NCI-H1417 (cell line): Measurements from ENCODE around the gene UNC5C.
"Not testable (repeated sequence)": the region's sequence is repeated elsewhere in the genome, so short reads cannot be mapped to it uniquely, and the experiment has no call there.

Experiments
- DNase-seq, 3 experiments: peaks; one replicate each; lab custom pipeline; 2025; lab: John Stamatoyannopoulos, UW

The UNC5C gene

DNA sequence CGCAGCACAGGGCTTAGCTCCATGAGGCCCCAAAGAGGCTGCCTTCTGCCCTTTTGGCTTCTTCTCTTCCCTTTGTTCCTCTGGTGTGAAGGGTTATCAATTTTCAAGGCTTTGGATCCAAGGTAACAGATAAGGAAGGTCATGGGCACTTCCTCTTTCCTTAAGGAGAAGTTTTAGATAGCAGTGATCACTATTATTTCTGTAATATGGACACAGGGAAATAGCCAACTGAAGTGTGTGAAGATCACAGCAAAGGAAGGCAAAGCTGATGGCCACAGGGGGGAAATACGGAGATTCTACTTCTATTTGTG is 366.8 kb downstream of the UNC5C start:
- no peak for DNase-seq

DNA sequence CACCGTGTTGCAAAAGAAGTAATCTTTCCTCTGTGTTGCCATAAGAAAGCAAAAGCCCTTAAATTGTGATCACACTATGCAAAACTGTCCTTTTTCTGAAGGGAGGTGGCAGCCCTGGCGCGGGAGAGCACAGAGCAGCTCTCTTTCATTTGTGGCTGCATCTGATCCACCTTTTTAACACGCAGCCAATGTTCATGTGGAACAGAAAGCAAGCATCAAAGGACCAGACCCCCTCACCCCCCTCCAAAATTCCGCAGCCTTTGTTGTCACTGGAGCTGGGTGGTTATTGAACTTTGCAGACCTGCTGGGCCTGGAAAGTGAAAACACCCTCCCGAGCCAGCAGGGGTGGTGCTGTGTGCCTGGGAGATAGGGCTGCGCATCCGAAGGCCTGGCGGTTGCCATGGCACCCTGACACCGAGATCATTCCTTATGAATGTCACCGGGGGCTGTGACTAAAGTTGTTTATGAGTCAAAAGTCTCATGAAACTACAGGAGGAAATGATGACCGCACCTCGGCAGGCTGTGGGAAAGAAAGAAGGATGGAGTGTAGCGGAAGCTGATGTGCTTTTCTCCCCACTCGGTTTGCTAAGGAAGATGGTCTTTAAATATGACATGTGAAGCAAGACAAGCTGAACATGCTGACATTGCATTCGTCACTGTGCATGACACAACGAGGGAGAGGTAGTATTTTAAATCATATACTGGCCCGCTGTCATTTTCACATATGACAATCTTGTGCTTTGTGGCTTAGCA is 367.4 kb downstream of the UNC5C start:
- peak in 1 of 3 experiments; percentile 17 for DNase-seq

- no peak for DNase-seq
These were observed 368.1 kb downstream of the UNC5C start for GRCh38 chr4:95180531-95181242.

DNA sequence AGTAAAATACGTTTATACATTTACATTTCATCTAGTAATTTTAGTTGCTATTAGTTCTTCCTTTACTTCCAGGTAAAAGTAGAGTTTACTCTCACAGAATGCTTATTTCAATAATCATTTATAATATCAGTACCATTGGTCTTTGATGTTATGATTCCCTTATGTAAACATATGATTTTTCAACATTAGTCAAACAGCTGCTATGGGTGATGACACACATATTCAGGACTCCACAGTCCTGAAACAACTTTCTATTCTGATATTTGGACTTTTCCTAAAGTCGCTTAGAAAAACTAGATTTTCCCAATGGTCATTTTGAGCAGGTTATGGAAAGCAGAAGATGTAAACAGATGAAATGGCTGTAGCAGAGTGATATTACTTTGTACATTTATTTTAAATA is 369.8 kb downstream of the UNC5C start:
- DNase-seq, result no peak

GRCh38 chr4:95171377-95171776 is 377.4 kb downstream of the UNC5C start:
- not testable (repeated sequence) for DNase-seq

- no peak for DNase-seq
These were observed 378.6 kb downstream of the UNC5C start for GRCh38 chr4:95170176-95170575.

GRCh38 chr4:95167805-95168204 is 381.0 kb downstream of the UNC5C start:
- DNase-seq, result peak in 1 of 3 experiments; percentile 9

- DNase-seq, result peak; percentile 40 to 85 (median 79)
These were observed 382.7 kb downstream of the UNC5C start for GRCh38 chr4:95165926-95166524.

DNA sequence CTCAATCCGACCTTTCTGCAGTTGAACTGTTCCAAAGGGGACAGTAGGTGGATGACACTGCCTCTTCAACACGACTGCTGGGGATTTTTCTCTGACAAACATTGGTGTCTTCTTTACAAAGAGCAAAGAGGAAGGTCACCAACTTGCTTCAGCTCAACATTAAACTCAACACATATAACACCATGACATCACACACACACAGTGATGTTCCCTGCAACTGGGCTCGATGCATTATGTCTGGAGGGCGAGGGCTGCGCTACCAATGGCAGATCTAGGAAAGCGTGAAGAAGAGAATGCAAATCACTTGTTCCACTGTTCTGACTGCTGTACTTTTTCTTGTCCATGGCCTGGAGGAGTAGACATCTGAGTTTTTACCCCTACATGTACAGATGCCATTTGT is 385.9 kb downstream of the UNC5C start:
- no peak for DNase-seq

- DNase-seq, result peak in 2 of 3 experiments; percentile 4 to 39
These were observed 386.8 kb downstream of the UNC5C start for GRCh38 chr4:95161781-95162469.

- DNase-seq, result no peak
These were observed 389.4 kb downstream of the UNC5C start for GRCh38 chr4:95159384-95159783.

DNA sequence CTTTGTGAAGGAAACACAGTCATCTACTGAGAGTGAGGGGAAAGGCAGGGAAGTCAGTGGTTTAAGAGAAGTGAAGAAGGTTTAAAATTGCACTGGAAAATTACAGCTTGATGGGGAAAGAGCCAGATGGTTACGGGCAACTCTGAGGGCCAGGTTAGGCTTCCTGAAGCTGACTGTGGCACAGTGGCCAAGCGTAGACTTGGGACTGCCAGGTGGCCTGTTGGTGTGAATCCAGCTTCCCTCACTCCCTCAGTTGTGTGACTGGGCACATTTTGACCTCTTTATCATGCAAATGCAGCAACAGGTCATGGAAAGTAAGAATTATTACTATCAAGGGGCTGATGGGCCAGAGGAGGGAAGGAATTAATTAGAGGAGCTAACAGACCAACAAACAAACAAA is 390.1 kb downstream of the UNC5C start:
- no peak for DNase-seq

DNA sequence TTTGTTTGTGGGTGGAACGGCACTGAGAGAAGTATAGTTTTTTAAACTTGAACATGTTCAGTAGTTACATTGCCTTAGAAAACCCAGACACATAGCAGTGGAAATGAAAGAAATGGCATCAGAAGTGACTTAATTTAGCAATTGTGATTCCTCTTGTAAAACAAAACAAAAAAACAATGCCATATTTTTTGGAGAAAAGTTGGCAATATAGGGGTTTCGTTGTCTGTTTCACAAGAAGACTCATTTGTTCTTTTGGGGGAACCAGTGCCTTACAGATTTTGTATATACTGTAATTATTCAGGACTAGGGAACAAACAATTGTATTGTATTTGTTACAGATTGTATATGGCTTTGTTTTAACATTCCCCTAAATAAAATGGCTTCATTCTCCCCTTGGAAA is 390.7 kb downstream of the UNC5C start:
- no peak for DNase-seq

GRCh38 chr4:95157596-95157995 is 391.2 kb downstream of the UNC5C start:
- no peak for DNase-seq

DNA sequence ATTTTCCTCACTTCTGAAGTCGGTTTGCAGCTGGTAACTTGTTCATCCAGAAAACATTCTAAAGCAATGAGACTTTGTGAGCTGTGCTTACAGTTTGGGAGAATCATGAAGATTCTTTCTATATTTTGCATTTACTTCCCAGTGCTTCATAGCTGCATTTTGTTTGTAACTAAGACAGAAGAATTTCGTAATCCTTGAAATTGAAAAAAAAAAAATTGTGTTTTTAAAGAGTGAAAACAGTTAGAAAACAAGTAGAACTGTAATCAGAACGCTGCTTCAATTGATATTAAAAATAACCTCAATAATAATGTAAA is 392.4 kb downstream of the UNC5C start:
- DNase-seq, result no peak

GRCh38 chr4:95155759-95156451 is 392.9 kb downstream of the UNC5C start:
- DNase-seq, result peak; percentile 4 to 65 (median 35)

- no peak for DNase-seq
These were observed 395.6 kb downstream of the UNC5C start for GRCh38 chr4:95153182-95153581.

- DNase-seq, result peak in 1 of 3 experiments; percentile 18
These were observed 397.5 kb downstream of the UNC5C start for GRCh38 chr4:95151255-95151654.

DNA sequence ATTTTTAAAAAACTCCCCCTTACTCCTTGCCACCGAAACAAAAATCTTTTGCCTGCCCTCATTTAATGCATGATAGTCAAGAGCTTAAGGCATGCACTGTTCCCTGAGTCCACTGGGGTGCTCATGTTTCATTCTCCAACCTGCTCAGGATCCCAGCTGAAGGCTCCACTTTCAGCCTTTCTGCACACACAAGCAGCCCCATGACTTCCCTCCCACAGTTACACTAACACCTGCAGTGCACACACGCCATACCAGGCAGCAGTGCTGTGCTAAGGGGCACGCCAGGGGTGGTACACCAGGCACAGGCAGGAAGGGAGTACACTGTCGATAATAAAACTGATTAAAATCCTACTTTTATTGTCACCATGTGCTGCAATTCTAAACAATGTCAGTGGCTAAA is 405.8 kb downstream of the UNC5C start:
- peak in 1 of 3 experiments; percentile 44 for DNase-seq

GRCh38 chr4:95141361-95141760 is 407.4 kb downstream of the UNC5C start:
- DNase-seq, result no peak

DNA sequence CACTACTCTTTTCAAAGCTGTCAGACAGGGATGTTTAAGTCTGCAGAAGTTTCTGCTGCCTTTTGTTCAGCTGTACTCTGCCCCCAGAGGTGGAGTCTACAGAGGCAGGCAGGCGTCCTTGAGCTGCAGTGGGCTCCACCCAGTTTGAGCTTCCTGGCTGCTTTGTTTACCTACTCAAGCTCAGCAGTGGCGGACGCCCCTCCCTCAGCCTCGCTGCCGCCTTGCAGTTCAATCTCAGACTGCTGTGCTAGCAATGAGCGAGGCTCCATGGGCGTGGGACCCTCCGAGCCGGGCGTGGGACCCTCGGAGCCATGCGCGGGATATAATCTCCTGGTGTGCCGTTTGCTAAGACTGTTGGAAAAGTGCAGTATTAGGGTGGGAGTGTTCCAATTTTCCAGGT is 409.3 kb downstream of the UNC5C start:
- DNase-seq, result not testable (repeated sequence)

GRCh38 chr4:95134016-95134415 is 414.8 kb downstream of the UNC5C start:
- DNase-seq, result not testable (repeated sequence)
